ENCODE results near the gene APOA4.

Gene APOA4

GRCh38 chr11:116782728-116783127, 40.4 kb downstream of the APOA4 start:
- H3K27ac ChIP-seq: no peak overlapping the region
- TF ChIP-seq CTCF (conservative IDR thresholded peaks at IDR 0.05): no peak

GRCh38 chr11:116778556-116778955, 44.5 kb downstream of the APOA4 start:
- TF ChIP-seq CTCF (conservative IDR thresholded peaks at IDR 0.05): no peak
- H3K27ac ChIP-seq: no peak overlapping the region

GRCh38 chr11:116777056-116777455, 46.0 kb downstream of the APOA4 start:
- no peak overlapping the region for H3K27ac ChIP-seq
- no peak for TF ChIP-seq CTCF (conservative IDR thresholded peaks at IDR 0.05)

- H3K27ac ChIP-seq: no peak overlapping the region
- TF ChIP-seq CTCF (conservative IDR thresholded peaks at IDR 0.05): no peak
These were observed 46.6 kb downstream of the APOA4 start for GRCh38 chr11:116776522-116776984.

- TF ChIP-seq CTCF (conservative IDR thresholded peaks at IDR 0.05): no peak
- H3K27ac ChIP-seq: no peak overlapping the region
These were observed 47.1 kb downstream of the APOA4 start for GRCh38 chr11:116775975-116776374.

GRCh38 chr11:116774661-116775060, 48.4 kb downstream of the APOA4 start:
- H3K27ac ChIP-seq: no peak overlapping the region
- no peak for TF ChIP-seq CTCF (conservative IDR thresholded peaks at IDR 0.05)

GRCh38 chr11:116773203-116774097, 49.7 kb downstream of the APOA4 start:
- no peak for TF ChIP-seq CTCF (conservative IDR thresholded peaks at IDR 0.05)
- peak overlapping the region; percentile 92 for H3K27ac ChIP-seq
